IgD-negative memory B cell (primary cell): ENCODE data around the gene SPATA31C2. TPM values are rescaled to one million over a fixed set of nuclear protein-coding genes. Genes with fewer than 3 reads are reported as not detected.
"Not testable (repeated sequence)": the region's sequence is repeated elsewhere in the genome, so short reads cannot be mapped to it uniquely, and the experiment has no call there.

ENCODE experiments used
- H3K27ac Mint-ChIP-seq, 3 donors: one replicate each; pipeline ENCODE4 v1.8.0; 2020 to 2022; ENCODE audit warnings: mild to moderate bottlenecking in 3 of 3, mixed read lengths in 3 of 3, moderate library complexity in 1 of 3
- H3K27me3 Mint-ChIP-seq: one replicate; pipeline ENCODE4 v1.8.0; 2021; ENCODE audit warnings: mixed read lengths
- H3K36me3 Mint-ChIP-seq: one replicate; pipeline ENCODE4 v1.8.0; 2020; ENCODE audit warnings: mild to moderate bottlenecking, mixed read lengths
- H3K4me1 Mint-ChIP-seq, 3 donors: one replicate each; pipeline ENCODE4 v1.8.0; 2020 to 2022; ENCODE audit warnings: mixed read lengths in 3 of 3, mild to moderate bottlenecking in 1 of 3
- H3K4me3 Mint-ChIP-seq, 4 donors: one replicate each; pipeline ENCODE4 v1.8.0; 2020 to 2022; ENCODE audit warnings: mild to moderate bottlenecking in 4 of 4, mixed read lengths in 4 of 4, moderate library complexity in 3 of 4
- H3K9me3 Mint-ChIP-seq, 3 donors: one replicate each; pipeline ENCODE4 v1.8.0; 2020 to 2021; ENCODE audit warnings: mixed read lengths in 3 of 3, mild to moderate bottlenecking in 1 of 3
- polyA plus RNA-seq: library from polyadenylated mRNA; unstranded; fragments of 300-500 nt; fragmentation: Illumina TruSeq; gene quantifications from one replicate; pipeline ENCODE4 v1.2.3, GENCODE V29; 2021

SPATA31C2 gene
- not detected for polyA plus RNA-seq

DNA sequence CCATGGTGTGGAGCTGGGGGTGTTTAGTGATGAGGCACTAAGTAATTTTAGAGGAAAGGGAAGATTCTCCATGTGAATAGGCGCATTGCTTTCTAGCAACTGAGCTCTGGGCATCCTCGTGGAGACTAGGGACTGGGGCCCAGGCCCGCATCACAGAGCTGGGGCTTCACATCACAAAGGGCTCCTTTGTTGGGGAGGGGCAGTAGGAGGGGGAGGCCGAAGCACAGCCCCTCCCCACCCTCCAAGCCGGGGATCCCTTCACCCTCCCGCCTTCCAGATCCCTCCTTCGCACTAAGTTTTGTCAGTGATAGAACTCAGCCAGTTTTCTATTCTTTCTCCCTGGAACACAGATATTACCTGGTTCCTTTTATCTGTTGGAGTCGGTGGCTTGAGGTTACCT, at the start of gene SPATA31C2:
Gene SPATA31C2, minus strand, starts transcription at position 101 of the 400 bp plus-strand sequence. Its CDS starts 29 bp downstream, at position 72.
- not testable (repeated sequence) for H3K36me3 Mint-ChIP-seq, H3K4me1 Mint-ChIP-seq, H3K4me3 Mint-ChIP-seq, H3K9me3 Mint-ChIP-seq, H3K27ac Mint-ChIP-seq, H3K27me3 Mint-ChIP-seq

DNA sequence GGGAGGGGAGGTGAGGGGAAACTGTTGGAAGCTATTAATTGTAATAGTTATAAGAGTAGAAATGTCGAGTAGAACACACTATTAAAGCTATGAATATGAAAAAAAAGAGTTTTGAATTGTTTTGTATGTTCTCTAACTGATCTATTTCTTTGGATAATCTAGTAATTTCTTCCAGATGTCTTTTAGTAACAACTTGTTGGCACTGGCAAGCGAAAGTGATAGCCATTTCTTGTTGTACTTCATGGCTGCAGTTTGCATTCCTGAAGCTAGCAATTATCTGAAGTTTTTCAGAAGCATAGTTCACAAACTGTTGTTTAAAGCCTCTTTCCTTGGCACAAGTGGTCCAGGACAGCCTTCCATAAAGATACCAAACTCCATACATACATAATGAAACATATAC, 49.4 kb upstream of the SPATA31C2 start:
- Mint-ChIP-seq H3K27ac (no peak overlapping the region), H3K4me1 (no peaks in the 10 kb centered on the region), H3K4me3 (no peak overlapping the region), H3K27me3 (peaks cover 3% of the 10 kb centered on the region), H3K9me3 (peaks cover 0 to 6% (median 0%) of the 10 kb centered on the region in 3 donors), H3K36me3 (no peaks in the 10 kb centered on the region)

GRCh38 chr9:88186495-88187110, 48.3 kb upstream of the SPATA31C2 start:
- peaks cover 0 to 6% (median 0%) of the 10 kb centered on the region in 3 donors for H3K9me3 Mint-ChIP-seq
- no peaks in the 10 kb centered on the region for H3K4me1 Mint-ChIP-seq
- H3K36me3 Mint-ChIP-seq, result no peaks in the 10 kb centered on the region
- H3K27ac Mint-ChIP-seq, result no peak overlapping the region
- H3K27me3 Mint-ChIP-seq, result peaks cover 3% of the 10 kb centered on the region
- H3K4me3 Mint-ChIP-seq, result no peak overlapping the region

DNA sequence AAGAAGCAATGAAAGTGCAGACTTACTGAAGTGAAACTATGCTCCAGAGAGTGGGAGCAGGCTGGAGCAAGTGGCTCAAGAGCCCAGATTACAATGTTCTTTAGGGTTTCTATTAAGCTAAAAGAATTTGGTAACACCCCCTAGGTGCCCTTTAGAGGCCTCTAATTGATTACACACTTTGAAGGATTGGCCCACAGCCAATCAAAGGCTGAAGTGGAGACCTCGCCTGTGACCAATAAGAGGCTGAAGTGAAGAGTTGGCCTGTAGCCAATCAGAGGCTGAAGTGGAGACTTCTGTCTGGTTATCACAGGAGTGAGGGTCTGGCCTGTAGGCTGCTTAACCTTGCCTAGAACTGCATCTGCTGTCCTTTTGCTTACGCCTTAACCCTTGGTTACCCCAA, 46.7 kb upstream of the SPATA31C2 start:
- H3K4me3 Mint-ChIP-seq, result no peak overlapping the region

DNA sequence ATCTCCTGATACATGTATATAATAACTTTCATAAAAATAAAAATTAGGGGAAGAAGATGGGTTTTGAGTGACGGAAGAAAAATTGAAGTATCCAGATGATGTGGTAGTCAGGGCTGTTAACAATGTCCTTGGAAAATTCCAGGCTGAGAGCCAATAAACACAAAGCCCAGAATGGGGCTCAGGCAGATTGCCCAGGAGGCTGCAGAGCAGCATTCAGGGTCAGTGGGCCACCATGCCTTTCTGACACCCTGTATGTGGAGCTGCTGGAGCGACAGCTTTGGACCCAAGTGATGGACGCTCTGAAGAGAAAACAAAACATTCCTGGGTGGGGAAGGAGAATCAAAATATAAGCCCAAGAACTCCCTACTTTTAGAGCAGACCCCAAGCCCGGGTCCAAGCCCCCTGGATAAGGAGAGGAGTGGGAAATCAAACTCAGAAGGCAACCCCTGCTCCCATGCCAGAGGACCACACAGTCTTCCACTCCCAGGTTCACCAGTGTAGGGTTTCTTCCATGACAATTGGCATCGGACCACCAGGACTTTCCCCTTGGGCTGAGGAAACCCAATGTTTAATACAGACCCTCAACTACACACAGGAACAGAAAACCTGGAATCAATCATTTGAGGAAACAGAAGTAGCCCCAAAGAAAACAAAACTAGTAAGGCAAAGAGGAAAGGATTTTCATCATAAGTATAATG, 45.7 kb upstream of the SPATA31C2 start:
- H3K27me3 Mint-ChIP-seq, result peaks cover 3% of the 10 kb centered on the region
- H3K27ac Mint-ChIP-seq, result no peak overlapping the region
- no peak overlapping the region for H3K4me3 Mint-ChIP-seq
- H3K9me3 Mint-ChIP-seq, result peaks cover 0 to 4% (median 4%) of the 10 kb centered on the region in 3 donors
- H3K4me1 Mint-ChIP-seq, result no peaks in the 10 kb centered on the region
- H3K36me3 Mint-ChIP-seq, result no peaks in the 10 kb centered on the region

More for the DNA sequence above, 46.7 kb upstream of the SPATA31C2 start:
- Mint-ChIP-seq H3K4me1 (no peaks in the 10 kb centered on the region), H3K9me3 (peaks cover 0 to 4% (median 4%) of the 10 kb centered on the region in 3 donors), H3K36me3 (no peaks in the 10 kb centered on the region), H3K27ac (no peak overlapping the region), H3K27me3 (peaks cover 5% of the 10 kb centered on the region)

GRCh38 chr9:88182501-88182900, 44.2 kb upstream of the SPATA31C2 start:
- H3K4me3 Mint-ChIP-seq, result no peak overlapping the region
- H3K9me3 Mint-ChIP-seq, result peaks cover 2 to 4% (median 4%) of the 10 kb centered on the region in 3 donors
- peaks cover 3% of the 10 kb centered on the region for H3K27me3 Mint-ChIP-seq
- no peak overlapping the region for H3K27ac Mint-ChIP-seq
- H3K36me3 Mint-ChIP-seq, result no peaks in the 10 kb centered on the region
- peaks cover 0 to under 1% (median 0%) of the 10 kb centered on the region in 3 donors for H3K4me1 Mint-ChIP-seq

DNA sequence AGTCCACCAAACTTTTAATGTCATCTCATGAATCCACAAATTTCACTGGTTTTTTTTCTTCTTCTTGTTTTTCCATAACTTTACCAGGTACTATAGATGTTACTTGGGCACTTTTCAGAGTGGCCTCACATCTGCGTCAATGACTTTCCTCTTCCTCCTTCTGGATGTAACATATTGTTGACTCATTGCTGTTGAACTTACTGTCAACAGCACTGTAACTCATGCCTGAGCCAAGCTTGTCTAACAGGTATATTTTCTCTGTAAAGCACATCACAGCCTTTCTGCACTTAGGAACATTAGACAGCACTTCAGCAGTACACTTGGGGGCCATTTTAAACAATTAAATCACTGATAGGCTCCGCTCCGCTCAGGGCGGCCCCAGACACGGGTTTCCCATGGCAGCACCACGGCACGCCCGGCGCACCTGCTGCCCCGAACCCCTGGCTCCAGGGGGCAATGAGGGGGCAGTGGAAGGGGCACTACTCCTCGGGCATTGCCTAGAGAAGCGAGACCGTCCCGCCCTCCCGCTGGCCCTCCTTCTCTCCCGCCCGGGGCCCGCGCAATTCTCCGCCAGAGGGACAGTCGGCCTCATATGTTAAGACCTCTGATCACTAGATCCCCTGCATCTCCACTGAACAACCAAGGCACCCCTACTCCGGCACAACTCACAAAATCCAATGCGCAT, 41.9 kb upstream of the SPATA31C2 start:
- Mint-ChIP-seq H3K4me3 (no peak overlapping the region), H3K27ac (no peak overlapping the region), H3K27me3 (peaks cover 3% of the 10 kb centered on the region), H3K36me3 (no peaks in the 10 kb centered on the region), H3K4me1 (peaks cover 0 to 2% (median 0%) of the 10 kb centered on the region in 3 donors), H3K9me3 (peaks cover 4 to 9% (median 9%) of the 10 kb centered on the region in 3 donors)

- Mint-ChIP-seq H3K9me3 (peaks cover 4 to 9% (median 9%) of the 10 kb centered on the region in 3 donors), H3K27me3 (peaks cover 2% of the 10 kb centered on the region), H3K4me1 (peaks cover 0 to 2% (median 0%) of the 10 kb centered on the region in 3 donors), H3K27ac (no peak overlapping the region), H3K36me3 (no peaks in the 10 kb centered on the region), H3K4me3 (no peak overlapping the region)
Observed at GRCh38 chr9:88179062-88179521, 40.8 kb upstream of the SPATA31C2 start.

DNA sequence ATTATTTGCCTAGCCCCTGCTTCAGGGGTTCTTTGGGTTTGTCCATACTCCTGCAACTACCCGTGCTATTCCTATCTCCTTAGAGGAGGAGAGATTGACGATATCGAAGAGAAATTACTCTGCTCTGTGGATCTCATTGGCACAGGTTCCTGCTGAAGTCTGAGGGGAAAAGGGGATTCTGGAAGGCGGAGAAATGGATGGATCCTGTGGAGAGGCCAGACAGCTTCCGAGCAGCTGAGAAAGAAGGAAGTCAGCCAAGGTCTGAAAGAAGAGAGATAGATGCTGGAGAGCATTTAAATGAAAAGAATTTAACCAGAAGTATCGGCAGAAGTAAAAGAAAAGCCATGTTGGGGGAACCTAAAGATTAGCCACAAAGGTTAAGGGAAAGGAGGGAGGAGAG, 40.4 kb upstream of the SPATA31C2 start:
- Mint-ChIP-seq H3K4me1 (peaks cover 0 to 2% (median 0%) of the 10 kb centered on the region in 3 donors), H3K36me3 (no peaks in the 10 kb centered on the region), H3K4me3 (no peak overlapping the region), H3K9me3 (peaks cover 4 to 9% (median 9%) of the 10 kb centered on the region in 3 donors), H3K27me3 (peaks cover 2% of the 10 kb centered on the region), H3K27ac (no peak overlapping the region)

- Mint-ChIP-seq H3K27me3 (peaks cover 2% of the 10 kb centered on the region), H3K4me1 (peaks cover 0 to 2% (median 0%) of the 10 kb centered on the region in 3 donors), H3K27ac (no peak overlapping the region), H3K36me3 (no peaks in the 10 kb centered on the region), H3K9me3 (peaks cover 2 to 9% (median 9%) of the 10 kb centered on the region in 3 donors), H3K4me3 (peak overlapping the region in 1 of 4 donors; percentile 46)
Observed at GRCh38 chr9:88177371-88177770, 39.1 kb upstream of the SPATA31C2 start.

DNA sequence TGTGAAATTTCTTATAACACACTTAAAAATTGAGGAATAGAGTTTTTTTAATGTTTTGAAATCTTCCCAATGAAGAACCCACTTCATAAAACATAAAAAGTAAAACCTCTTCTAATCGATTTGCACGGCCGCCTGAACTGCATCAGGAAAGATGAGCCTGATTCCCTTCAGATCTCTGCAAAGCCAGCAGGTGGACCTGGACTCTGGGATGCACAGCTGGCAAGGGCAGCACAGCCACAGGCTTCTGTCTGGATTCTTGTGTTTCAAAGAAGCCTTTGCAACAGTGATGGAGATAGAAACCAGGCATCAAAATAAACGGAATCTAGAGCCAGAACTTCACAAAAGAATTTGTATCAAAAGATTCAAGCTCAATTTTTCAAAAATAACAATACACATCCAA, 36.0 kb upstream of the SPATA31C2 start:
- Mint-ChIP-seq H3K4me1 (peaks cover 0 to 2% (median 0%) of the 10 kb centered on the region in 3 donors), H3K4me3 (no peak overlapping the region), H3K27me3 (no peaks in the 10 kb centered on the region), H3K27ac (peak overlapping the region in 1 of 3 donors; percentile 27), H3K36me3 (no peaks in the 10 kb centered on the region), H3K9me3 (peaks cover 2 to 9% (median 5%) of the 10 kb centered on the region in 3 donors)

- Mint-ChIP-seq H3K4me1 (peaks cover 0 to 2% (median 0%) of the 10 kb centered on the region in 3 donors), H3K9me3 (peaks cover 0 to 13% (median 7%) of the 10 kb centered on the region in 3 donors), H3K36me3 (no peaks in the 10 kb centered on the region), H3K27me3 (no peaks in the 10 kb centered on the region), H3K4me3 (no peak overlapping the region), H3K27ac (no peak overlapping the region)
Observed at GRCh38 chr9:88173378-88173999, 35.2 kb upstream of the SPATA31C2 start.

DNA sequence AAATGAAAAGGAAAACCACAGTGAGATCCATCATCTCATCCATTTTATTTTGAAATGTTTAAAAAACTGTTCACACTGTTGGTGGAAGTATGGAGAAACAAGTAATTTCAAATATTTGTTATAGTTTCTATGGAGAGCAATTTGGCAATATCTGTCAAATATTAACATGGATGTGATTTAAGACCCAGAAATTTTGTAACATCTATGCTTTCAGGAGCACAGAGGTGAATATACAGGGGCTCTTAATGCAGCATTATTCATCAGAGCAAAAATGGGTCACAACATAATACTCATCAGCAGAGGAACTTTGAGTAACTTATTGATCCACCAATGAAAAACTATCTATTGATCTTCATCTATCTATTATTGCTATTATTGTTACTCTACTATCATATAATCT, 31.4 kb upstream of the SPATA31C2 start:
- Mint-ChIP-seq H3K9me3 (peaks cover 0 to 4% (median 3%) of the 10 kb centered on the region in 3 donors), H3K4me3 (no peak overlapping the region), H3K4me1 (no peaks in the 10 kb centered on the region), H3K27me3 (no peaks in the 10 kb centered on the region), H3K27ac (no peak overlapping the region), H3K36me3 (no peaks in the 10 kb centered on the region)

GRCh38 chr9:88168564-88168963, 30.3 kb upstream of the SPATA31C2 start:
- Mint-ChIP-seq H3K4me1 (no peaks in the 10 kb centered on the region), H3K27me3 (no peaks in the 10 kb centered on the region), H3K9me3 (peaks cover 1 to 4% (median 3%) of the 10 kb centered on the region in 3 donors), H3K36me3 (no peaks in the 10 kb centered on the region), H3K4me3 (no peak overlapping the region), H3K27ac (no peak overlapping the region)

DNA sequence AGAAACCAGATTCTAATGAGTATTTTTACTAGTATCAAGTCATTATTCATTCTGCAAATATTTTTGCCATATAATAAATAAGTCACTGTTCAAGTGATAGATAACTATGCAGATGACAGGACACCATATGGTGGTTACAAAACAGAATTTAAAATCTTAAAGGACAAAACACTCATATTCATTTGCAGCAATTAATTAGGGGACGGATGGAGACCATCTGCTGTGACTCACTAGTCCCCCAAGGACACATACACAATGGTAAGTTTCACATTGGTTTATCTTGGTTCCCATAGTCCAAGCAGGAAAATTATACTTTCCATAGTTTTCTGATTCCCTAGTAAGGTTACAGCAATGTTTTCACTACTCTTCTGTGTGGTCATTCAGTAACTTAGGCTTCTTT, 28.4 kb upstream of the SPATA31C2 start:
- no peak overlapping the region for H3K4me3 Mint-ChIP-seq
- no peaks in the 10 kb centered on the region for H3K36me3 Mint-ChIP-seq
- no peak overlapping the region for H3K27ac Mint-ChIP-seq
- peaks cover 2 to 4% (median 3%) of the 10 kb centered on the region in 3 donors for H3K9me3 Mint-ChIP-seq
- no peaks in the 10 kb centered on the region for H3K27me3 Mint-ChIP-seq
- no peaks in the 10 kb centered on the region for H3K4me1 Mint-ChIP-seq
